Measurements from ENCODE around the gene OSMR. TPM values are rescaled to one million over a fixed set of nuclear protein-coding genes. Genes with fewer than 3 reads are reported as not detected.
A peak's percentile ranks its signal among the peaks of the same experiment; 100 is the strongest.

The OSMR gene
- total RNA-seq, 3 donors from 2014 or later (not counting 1 experiment from before 2014, with no cell fraction given), result not detected

DNA sequence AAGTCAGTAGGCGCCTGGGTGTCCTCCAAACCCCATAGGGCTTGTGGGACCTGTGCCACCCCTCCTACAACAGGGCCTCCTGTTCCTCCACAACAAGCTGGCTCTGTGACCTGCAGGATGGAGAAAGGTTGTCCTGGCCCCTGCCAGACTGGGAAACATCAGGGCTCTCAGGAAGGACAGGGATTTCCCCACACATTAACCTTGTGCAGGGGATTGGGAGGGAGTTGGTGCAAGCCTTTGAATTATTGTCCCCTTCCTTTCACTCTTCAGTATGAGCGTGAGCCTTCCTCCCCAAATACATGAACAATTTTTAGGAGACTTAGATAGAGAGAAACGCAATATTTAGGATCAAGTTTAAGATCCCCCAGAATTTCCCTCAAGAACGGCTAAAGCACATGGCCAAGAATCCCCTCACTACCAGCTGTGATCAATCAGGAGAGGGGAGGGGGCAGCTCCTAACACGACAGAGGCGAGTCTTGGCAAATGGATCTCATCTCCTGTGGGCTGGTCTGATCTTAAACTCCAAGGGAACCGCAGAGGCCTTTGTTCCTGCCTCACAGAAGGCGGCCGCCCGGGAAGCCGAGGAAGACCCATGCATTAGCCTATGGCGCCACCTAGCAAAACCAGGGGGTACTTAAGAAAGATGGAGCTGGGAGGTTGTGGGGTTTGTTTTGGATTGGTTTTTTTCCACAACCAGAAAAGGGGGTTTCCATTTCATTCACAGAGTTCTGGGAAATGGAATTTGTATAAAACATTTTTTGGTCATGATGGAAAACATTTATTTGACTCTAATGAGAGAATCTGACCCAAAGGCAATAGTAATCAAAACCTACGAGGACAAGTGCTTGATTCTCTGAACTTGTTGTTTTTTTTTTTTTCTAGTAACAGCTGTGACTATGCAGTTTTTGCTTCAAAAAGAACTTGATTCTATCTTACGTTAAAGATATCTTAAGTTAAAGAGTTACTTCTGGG lies 36.1 kb upstream of the OSMR start:
- intact Hi-C loops (cut with micrococcal nuclease), result no loop called here
- Mint-ChIP-seq H3K9me3 (no peaks in the 10 kb centered on the region), H3K4me3 (no peak overlapping the region), H3K36me3 (no peaks in the 10 kb centered on the region), H3K27ac (no peak overlapping the region), H3K27me3 (ENCODE audit: low read depth in 2 of 2) (peaks cover 17 to 29% of the 10 kb centered on the region in 2 donors), H3K4me1 (no peaks in the 10 kb centered on the region)
- WGBS (ENCODE audit: insufficient coverage), result 10% methylated on average over 11 of the region's 14 CpGs
- Histone ChIP-seq H3K27ac (ENCODE audit: low read length) (no peak overlapping the region), H3K36me3 (ENCODE audit: control insufficient read depth, insufficient read depth, low read length) (no peaks in the 10 kb centered on the region), H3K4me1 (ENCODE audit: control insufficient read depth, insufficient read depth, low read length) (no peaks in the 10 kb centered on the region), H3K27me3 (ENCODE audit: control insufficient read depth, insufficient read depth, low read length) (no peaks in the 10 kb centered on the region), H3K4me3 (ENCODE audit: low read length) (no peak overlapping the region), H3K9me3 (ENCODE audit: control insufficient read depth, insufficient read depth, low read length) (no peaks in the 10 kb centered on the region)
- DNase-seq (peak in 1 of 2 donors; percentile 62), ATAC-seq (peak in 2 of 3 donors; percentile 48 to 52)
- TF ChIP-seq, protein P1, sequence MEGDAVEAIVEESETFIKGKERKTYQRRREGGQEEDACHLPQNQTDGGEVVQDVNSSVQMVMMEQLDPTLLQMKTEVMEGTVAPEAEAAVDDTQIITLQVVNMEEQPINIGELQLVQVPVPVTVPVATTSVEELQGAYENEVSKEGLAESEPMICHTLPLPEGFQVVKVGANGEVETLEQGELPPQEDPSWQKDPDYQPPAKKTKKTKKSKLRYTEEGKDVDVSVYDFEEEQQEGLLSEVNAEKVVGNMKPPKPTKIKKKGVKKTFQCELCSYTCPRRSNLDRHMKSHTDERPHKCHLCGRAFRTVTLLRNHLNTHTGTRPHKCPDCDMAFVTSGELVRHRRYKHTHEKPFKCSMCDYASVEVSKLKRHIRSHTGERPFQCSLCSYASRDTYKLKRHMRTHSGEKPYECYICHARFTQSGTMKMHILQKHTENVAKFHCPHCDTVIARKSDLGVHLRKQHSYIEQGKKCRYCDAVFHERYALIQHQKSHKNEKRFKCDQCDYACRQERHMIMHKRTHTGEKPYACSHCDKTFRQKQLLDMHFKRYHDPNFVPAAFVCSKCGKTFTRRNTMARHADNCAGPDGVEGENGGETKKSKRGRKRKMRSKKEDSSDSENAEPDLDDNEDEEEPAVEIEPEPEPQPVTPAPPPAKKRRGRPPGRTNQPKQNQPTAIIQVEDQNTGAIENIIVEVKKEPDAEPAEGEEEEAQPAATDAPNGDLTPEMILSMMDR (IDR thresholded peaks at IDR 0.05), result no peak

DNA sequence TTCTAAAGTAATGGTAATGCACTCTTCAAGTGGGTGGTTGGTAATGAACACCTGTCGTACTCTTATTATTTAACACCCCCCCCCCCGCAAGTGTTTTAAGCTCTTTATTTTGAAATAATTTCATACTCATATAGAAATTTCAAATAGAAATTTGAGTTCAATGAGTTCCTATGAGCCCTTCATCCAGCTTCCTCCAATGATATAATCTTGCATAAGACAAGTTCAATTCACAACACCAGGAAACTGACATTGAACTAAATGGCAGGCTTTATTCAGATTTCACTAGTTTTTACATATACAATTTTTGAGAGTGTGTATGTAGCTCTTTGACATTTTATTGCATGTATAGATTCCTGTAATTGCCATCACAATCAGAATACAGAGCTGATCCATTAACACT lies 30.9 kb upstream of the OSMR start:
- no peak overlapping the region for H3K27ac ChIP-seq (ENCODE audit: low read length)
- no peaks in the 10 kb centered on the region for H3K4me1 ChIP-seq (ENCODE audit: control insufficient read depth, insufficient read depth, low read length)
- Mint-ChIP-seq H3K4me1 (no peaks in the 10 kb centered on the region), H3K4me3 (no peak overlapping the region), H3K9me3 (no peaks in the 10 kb centered on the region), H3K27ac (no peak overlapping the region), H3K27me3 (ENCODE audit: low read depth in 2 of 2) (peaks cover 20 to 45% of the 10 kb centered on the region in 2 donors), H3K36me3 (no peaks in the 10 kb centered on the region)
- H3K9me3 ChIP-seq (ENCODE audit: control insufficient read depth, insufficient read depth, low read length), result no peaks in the 10 kb centered on the region
- no peak overlapping the region for H3K4me3 ChIP-seq (ENCODE audit: low read length)
- TF ChIP-seq, protein P1 (IDR thresholded peaks at IDR 0.05), result no peak
- no peak for DNase-seq
- WGBS (ENCODE audit: insufficient coverage), result no CpG with 5 or more reads among the region's 2 CpGs
- H3K27me3 ChIP-seq (ENCODE audit: control insufficient read depth, insufficient read depth, low read length), result peaks cover 10% of the 10 kb centered on the region
- no peak for ATAC-seq
- H3K36me3 ChIP-seq (ENCODE audit: control insufficient read depth, insufficient read depth, low read length), result no peaks in the 10 kb centered on the region
- intact Hi-C loops (cut with micrococcal nuclease), result no loop called here

DNA sequence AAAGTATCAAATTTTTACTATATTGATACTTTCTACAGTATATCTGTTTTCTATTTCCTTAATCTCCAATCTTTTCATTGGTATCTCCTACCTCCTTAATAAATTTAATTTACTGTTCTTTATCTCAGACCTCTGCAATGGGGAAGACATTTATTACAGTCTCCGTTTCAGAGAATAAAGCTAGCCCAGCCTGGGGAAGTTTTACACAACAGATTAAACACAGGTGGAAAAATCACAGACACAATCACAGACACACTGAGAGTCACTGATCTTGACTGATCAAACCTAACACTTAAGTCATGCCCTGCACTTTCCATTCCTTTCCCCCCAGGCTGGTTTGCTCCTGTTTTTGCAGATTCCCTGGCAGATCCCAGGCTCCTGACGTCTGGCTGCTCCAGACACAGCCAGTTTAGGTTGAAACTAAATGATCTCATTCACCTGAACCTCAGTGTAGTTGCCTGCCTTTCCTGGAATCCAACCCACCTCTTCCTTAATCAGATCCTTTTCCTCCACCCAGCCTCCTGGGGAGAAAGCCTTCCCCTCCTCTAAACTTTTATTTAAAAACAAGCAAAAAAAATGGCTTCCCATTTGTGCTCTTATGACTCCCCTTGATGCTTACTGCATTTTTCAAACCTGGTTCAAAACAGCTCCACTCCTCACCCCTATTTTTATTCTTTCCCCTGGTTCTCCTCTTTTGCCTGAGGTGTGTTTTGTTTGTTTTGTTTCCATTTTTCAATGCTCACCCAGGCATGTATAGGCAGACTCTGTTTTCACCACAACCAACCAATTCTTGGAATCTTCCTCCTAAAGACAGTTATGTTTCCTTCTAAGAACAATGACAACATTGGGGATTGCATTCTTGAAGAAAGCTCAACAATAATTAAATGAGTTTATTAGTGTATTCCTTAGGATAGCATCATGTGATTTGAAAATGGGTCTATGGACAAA lies 29.5 kb upstream of the OSMR start:
- H3K27ac ChIP-seq (ENCODE audit: low read length), result no peak overlapping the region
- intact Hi-C loops (cut with micrococcal nuclease), result no loop called here
- H3K36me3 ChIP-seq (ENCODE audit: control insufficient read depth, insufficient read depth, low read length), result no peaks in the 10 kb centered on the region
- WGBS (ENCODE audit: insufficient coverage), result 58% methylated on average over 2 of the region's 2 CpGs
- H3K9me3 Mint-ChIP-seq, result no peaks in the 10 kb centered on the region
- no peak overlapping the region for H3K4me3 ChIP-seq (ENCODE audit: low read length)
- DNase-seq (no peak), ATAC-seq (no peak)
- H3K27ac Mint-ChIP-seq, result no peak overlapping the region
- H3K4me1 Mint-ChIP-seq, result no peaks in the 10 kb centered on the region
- peaks cover 20 to 43% of the 10 kb centered on the region in 2 donors for H3K27me3 Mint-ChIP-seq (ENCODE audit: low read depth in 2 of 2)
- H3K36me3 Mint-ChIP-seq, result no peaks in the 10 kb centered on the region
- TF ChIP-seq, protein P1 (IDR thresholded peaks at IDR 0.05), result no peak
- no peak overlapping the region for H3K4me3 Mint-ChIP-seq
- no peaks in the 10 kb centered on the region for H3K4me1 ChIP-seq (ENCODE audit: control insufficient read depth, insufficient read depth, low read length)
- no peaks in the 10 kb centered on the region for H3K9me3 ChIP-seq (ENCODE audit: control insufficient read depth, insufficient read depth, low read length)
- H3K27me3 ChIP-seq (ENCODE audit: control insufficient read depth, insufficient read depth, low read length), result peaks cover 10% of the 10 kb centered on the region

Measured in natural killer cell (primary cell).